HG03354 (cell line): ENCODE data around the gene ANKRD33.

Experiments used
- ATAC-seq: cut with Tn5 transposase; IDR thresholded peaks from one replicate; pipeline ENCODE4 v1.9.1; 2021; ENCODE audit warnings: mild to moderate bottlenecking; ENCODE audit not compliant: unreplicated experiment, poor library complexity, severe bottlenecking

ANKRD33 gene

GRCh38 chr12:51932218-51933076 lies 44.5 kb downstream of the ANKRD33 start:
- ATAC-seq: no peak

DNA sequence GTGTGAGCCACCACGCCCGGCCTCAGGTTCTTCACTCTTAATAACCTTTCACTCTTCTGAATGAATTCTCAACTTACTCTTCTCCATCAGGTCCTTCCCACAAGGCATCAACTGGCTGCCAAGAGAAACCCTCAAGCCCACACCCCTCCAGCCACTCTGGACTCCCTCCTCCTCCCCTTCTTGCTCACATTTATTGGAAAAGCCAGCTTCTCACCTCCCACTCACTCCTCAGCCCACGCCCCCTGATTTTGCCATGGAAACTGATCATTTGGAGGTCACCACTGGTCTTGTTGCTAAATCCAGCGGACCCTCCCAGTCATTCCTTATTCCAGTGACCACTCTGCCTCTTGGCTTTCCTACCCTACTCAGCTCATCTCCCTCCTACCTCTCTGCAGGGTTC lies 46.2 kb downstream of the ANKRD33 start:
- no peak for ATAC-seq

- ATAC-seq: no peak
These were observed 50.0 kb downstream of the ANKRD33 start for GRCh38 chr12:51937926-51938325.

DNA sequence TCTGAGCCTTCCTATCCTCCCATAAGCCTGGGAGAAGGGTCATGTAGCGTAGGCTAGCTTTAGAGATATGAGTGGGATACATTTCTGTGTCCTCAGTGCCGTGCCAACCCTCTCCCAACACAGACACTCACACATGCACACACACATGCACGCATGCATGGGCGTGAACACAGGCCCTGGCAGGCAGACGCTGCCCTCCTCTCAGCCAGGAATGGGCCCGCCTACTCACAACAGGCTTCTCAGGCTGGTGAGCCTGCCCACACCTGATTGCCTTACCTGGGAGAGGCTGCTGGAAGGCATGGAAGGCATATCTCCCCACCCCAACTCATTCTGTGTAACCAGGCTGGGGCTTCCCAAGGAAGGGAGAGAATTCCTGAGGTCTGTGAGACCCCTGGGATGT lies 50.8 kb downstream of the ANKRD33 start:
- no peak for ATAC-seq

- no peak for ATAC-seq
These were observed 53.2 kb downstream of the ANKRD33 start for GRCh38 chr12:51941011-51941581.
